Activated T-cell treated with anti-CD3 and anti-CD28 coated beads, Interleukin-2, amount 50 U/mL, for 48 hours (primary cell): ENCODE data around the gene OR10H4.
"Not testable (repeated sequence)": the region's sequence is repeated elsewhere in the genome, so short reads cannot be mapped to it uniquely, and the experiment has no call there.

ENCODE experiments used
- DNase-seq, 2 experiments: peaks; one replicate each; pipeline ENCODE4 v3.0.0-alpha.2; 2020

OR10H4 gene

DNA sequence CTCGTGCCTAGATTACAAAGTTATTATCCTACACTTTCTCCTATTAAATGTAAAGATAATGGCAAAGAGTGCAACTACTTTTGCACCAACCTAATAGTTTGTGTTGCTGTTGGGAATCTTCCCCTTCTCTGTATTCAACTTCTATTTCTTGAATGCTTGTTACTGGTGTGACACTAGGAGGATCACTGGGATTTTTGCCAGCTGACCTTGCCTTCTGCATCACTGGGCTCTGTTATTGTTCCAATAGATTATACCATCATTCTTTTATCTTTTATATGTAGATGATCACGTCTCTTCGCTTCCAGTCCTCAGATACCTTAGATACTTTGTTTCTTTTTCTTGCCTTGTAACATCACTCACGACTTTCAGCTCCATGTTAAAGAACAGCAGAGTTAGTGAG is 3.5 kb upstream of the OR10H4 start:
- no peak for DNase-seq

GRCh38 chr19:15954820-15955219 is 6.0 kb downstream of the OR10H4 start:
- no peak for DNase-seq

DNA sequence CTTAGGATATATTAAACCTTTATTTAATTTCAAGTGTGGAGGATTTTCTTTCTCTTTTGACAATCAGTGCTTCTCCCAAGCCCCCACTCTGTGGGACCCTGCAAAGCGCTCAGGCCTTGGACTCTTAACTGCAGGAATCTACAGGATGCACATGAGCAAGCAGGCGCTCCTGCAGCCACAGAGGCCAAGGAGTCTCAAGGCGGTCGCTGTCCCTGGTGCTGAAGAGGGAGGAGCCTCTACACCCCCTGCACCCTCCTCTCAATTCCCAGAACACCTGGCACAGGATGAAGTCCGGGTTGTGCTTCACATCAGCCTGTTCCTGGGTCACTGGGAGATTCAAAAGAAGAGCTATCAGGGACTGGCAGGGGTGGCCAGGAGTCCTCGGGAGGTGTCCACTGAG is 13.5 kb downstream of the OR10H4 start:
- DNase-seq, result no peak

GRCh38 chr19:15964231-15964630 is 15.4 kb downstream of the OR10H4 start:
- no peak for DNase-seq

DNA sequence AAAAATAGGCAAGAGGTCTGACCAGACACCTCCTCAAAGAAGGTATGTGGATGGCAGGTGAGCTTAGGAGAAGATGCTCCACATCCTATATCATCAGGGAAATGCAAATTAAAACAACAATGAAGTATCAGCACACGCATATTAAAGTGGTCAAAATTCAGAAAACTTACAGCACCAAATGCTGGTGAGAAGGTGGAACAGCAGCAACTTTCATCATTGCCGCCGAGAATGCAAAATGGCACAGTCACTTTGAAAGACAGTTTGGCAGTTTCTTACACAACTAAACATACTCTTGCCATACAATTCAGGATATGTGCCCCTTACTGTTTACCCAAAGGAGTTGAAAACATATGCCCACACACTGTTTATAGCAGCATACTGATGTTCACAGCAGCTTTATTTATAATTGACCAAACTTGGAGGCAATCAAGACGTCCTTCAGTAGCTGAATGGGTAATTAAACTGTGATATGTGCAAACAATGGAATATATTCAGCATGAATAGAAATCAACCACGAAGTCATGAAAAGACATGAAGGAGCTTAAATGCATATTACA is 22.5 kb downstream of the OR10H4 start:
- no peak for DNase-seq

DNA sequence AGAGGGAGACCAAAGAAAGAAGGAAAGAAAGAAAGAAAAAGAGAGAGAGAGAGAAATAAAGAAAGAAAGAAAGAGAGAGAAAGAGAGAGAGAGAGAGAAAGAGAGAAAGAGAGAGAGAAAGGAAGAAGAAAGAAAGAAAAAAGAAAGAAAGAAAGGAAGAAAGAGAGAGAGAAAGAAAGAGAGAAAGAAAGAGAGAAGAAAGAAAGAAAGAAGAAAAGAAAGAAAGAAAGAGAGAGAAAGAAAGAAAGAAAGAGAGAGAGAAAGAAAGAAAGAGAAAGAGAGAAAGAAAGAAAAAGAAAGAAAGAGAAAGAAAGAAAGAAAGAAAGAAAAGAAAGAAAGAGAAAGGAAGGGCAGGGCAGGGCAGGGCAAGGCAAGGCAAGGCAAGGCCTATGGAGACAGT is 23.2 kb downstream of the OR10H4 start:
- not testable (repeated sequence) for DNase-seq

DNA sequence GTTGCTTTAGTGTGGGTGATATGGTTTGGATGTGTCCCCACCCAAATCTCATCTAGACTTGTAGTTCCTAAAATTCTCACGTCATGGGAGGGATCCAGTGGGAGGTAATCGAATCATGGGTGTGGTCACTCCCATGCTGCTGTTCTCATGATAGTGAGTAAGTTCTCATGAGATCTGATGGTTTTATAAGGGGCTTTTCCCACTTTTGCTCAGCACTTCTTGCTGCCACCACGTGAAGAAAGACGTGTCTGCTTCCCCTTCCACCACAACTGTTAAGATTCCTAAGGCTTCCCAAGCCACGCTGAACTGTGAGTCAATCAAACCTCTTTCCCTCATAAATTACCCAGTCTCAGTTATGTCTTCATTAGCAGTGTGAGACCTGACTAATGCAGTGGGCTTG is 26.0 kb downstream of the OR10H4 start:
- DNase-seq, result no peak

GRCh38 chr19:15976836-15977689 is 28.3 kb downstream of the OR10H4 start:
- no peak for DNase-seq

DNA sequence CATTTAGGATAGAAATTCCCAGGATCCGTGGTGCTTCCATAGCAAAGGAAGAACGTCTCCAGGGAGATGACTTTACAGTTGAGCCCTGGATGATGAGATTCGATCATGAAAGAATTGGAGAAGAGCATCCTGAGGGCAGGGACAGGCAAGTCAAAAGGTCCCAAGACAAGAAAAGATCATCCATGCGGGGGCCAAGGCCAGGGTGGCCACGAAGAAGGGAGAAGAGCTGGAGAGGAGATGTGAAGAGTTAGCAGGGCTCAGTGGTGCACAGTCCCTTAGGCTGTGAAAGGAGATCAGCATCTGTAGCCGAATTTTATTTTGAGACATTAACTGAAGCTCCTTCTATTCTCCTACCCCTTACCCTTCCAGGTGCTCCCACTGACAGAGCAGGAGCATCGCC is 28.9 kb downstream of the OR10H4 start:
- DNase-seq, result no peak

DNA sequence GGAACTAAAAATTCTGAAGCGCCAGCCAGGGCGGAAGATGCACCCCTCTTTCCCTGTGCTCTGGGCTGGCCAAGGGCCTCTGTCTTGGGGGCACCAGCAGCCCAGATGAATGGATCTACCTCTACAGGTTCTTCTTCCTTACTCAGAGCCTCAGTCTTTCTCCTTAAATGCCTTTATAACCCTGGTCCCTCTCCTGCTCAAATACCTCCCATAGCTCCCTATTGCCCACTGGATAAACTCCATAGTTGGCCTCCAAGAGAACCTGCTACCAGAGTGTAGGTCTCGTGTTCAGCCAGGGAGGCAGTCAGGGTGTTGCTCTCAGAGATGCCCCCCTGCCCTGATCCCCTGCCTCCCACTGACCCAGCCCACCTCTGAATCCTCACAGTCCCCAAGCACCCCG is 30.5 kb downstream of the OR10H4 start:
- DNase-seq, result no peak

DNA sequence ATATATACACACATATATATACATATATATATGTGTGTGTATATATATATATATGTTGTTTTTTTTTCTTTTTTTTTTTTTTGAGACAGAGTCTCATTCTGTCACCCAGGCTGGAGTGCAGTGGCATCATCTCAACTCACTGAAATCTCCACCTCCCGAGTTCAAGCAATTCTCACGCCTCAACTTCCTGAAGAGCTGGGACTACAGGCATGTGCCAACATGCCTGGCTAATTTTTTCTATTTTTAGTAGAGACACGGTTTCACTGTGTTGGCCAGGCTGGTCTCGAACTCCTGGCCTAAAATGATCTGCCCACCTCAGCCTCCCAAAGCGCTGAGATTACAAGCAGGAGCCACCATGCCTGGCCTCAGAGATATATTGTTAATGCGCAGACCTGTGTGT is 37.0 kb downstream of the OR10H4 start:
- DNase-seq, result not testable (repeated sequence)

GRCh38 chr19:15986701-15987100 is 37.9 kb downstream of the OR10H4 start:
- no peak for DNase-seq

GRCh38 chr19:15989889-15990288 is 41.1 kb downstream of the OR10H4 start:
- no peak for DNase-seq

DNA sequence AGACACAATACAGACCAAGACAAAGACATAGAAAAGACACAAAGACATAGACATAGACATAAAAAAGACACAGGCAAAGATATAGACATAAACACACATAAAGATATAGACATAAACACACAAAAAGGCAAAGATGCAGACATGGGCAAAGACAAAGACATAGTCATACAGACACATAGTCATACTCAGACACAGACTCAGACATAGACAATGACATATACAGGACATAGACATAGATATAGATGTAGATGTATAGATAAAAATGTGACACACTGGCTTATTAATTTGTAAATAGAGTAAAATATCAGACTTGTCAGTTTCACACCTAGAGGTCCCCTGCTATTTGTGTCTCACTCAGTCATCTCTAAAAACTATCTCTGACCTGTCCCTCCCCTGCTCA is 42.8 kb downstream of the OR10H4 start:
- no peak for DNase-seq

GRCh38 chr19:15992014-15992413 is 43.2 kb downstream of the OR10H4 start:
- DNase-seq, result no peak

- no peak for DNase-seq
These were observed 46.7 kb downstream of the OR10H4 start for GRCh38 chr19:15995536-15995935.

GRCh38 chr19:15998166-15998565 is 49.4 kb downstream of the OR10H4 start:
- DNase-seq, result no peak
